HG03159 (cell line): ENCODE results near the gene DUSP9.
"Not testable (repeated sequence)": the region's sequence is repeated elsewhere in the genome, so short reads cannot be mapped to it uniquely, and the experiment has no call there.

ENCODE experiments used
- ATAC-seq: cut with Tn5 transposase; IDR thresholded peaks from one replicate; pipeline ENCODE4 v1.9.1; 2021; ENCODE audit warnings: mild to moderate bottlenecking, moderate library complexity; ENCODE audit not compliant: unreplicated experiment

Gene DUSP9, protein sequence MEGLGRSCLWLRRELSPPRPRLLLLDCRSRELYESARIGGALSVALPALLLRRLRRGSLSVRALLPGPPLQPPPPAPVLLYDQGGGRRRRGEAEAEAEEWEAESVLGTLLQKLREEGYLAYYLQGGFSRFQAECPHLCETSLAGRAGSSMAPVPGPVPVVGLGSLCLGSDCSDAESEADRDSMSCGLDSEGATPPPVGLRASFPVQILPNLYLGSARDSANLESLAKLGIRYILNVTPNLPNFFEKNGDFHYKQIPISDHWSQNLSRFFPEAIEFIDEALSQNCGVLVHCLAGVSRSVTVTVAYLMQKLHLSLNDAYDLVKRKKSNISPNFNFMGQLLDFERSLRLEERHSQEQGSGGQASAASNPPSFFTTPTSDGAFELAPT

DNA sequence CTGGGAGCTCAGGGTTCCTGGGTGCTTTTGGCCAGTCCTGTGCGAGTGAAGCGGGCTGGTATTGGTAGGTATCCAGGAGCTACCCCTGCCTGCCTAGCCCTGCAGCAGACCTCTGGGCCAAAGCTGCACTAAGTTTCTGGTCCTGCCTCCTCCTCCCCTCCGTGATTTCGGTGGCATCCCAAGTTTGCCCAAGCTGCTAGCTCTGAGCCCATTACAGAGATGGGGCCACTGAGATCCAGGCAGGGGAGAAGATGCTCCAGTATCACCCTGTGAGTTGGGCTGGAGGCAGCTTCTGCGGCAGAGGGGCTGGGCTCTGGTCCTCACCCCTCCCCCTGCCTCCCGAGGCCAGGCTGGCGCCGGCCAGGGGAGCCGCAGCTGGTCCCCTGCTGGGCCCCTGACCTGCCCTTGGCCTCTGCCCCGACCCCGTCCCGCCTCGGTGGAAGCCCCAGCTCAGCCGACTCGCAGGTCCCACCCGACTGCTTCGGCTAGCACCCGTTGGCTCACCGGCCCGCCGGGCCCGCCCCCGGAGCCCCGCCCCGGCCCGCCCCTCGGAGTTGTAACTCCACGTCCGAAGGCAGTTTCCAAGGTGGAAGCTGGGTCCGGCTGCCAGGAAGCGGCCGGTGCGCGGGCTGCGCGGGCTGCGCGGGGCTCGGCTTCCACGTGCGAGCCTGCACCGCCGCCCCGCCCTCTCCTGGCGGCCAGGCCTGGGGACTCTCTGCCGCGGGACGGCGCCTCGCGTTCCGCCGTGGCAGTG is at the start of gene DUSP9:
Gene DUSP9 (plus strand): TSS at position 584 of the 754 bp plus-strand sequence. CDS start 751 bp downstream, outside the sequence.
- ATAC-seq = no peak

DNA sequence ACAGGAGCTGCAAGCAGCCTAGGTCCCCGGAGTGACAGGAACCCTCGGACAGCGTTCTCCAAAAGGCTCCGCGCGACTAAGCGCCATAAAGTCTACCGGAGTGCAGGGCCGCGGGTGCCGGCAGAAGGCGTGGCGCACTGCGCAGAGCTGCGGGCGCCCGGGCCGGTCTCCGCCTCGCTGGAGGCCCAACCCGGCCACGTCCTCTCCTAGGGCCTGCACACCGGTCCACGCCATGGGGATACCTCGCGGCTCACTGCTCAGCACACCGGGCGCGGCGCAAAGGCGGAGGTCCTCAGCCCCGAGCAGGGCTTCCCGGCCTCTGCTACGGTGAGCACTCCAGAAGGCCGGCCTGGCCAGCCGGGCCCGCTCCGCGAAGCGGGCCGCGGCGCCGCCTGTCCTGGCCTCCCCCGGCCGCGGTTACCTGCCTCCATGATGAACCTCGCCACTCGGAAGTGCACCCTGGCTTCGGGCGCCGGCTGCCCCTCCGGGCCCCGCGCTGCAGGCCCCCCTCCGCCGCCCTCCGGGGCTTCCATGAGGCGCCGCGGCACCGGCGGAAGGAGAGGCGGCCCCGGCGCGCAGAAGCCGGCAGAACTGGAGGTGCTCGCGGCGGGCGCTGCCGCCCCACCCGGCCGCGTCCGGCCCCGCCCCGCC is 48.3 kb upstream of the DUSP9 start, which contains the start of gene CCNQ:
Gene CCNQ (minus strand): TSS at position 599 of the 651 bp plus-strand sequence. CDS start 66 bp downstream, at position 533.
- peak; percentile 42 for ATAC-seq

DNA sequence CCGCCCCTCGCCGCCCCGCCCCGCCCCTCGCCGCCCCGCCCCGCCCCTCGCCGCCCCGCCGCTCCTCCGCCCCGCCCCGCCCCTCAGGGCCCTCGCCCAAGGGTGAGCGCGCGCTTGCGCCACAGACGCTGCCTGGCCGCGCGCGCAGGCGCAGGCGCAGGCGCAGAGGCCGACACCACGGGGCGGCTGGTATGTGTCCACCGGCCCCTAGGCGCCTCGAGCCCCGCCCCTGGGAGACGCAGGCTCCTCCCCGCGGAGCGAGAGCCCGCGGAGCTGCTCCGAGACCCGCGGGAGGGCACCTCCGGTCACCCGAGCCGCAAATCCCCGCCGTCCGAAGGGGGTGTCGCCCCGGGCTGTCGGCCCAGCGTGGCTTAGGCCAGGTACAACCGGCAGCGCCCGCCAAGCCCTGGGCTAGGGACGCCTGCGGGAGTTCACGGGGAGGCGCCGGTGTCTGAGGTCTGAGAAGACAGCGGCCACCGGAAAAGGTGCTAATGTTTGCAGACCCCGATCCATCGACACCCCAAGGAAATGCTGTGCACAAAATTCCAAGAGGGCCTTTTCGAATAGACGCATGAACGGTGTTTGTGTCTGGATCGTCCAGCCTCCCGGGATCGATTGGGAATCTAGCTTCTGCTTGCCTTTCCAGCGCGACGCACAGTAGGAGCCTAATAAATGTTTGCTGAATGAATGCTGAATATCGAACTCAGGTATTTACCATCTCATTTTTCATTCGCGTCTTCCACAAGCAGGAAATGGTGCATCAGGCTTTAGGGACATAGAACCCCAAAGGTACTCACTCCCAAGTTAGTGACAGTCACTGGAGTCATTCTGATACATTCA is 47.6 kb upstream of the DUSP9 start:
- ATAC-seq = peak; percentile 78

DNA sequence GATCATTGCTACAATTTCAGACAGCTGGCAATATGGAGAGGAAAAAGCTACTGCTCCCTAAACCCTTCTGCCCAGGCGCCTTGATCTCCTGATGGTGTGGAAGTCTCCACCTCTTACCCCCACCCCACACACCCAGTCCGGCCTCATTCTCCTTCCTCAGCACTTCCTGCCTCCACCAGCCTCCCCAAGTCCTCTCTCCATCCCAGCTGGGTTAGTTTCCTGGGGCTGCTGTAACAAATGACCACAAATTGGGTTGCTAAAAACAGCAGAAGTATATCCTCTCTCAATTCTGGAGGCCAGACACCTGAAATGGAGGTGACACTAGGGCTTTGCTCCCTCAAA is 47.0 kb upstream of the DUSP9 start:
- ATAC-seq = no peak

DNA sequence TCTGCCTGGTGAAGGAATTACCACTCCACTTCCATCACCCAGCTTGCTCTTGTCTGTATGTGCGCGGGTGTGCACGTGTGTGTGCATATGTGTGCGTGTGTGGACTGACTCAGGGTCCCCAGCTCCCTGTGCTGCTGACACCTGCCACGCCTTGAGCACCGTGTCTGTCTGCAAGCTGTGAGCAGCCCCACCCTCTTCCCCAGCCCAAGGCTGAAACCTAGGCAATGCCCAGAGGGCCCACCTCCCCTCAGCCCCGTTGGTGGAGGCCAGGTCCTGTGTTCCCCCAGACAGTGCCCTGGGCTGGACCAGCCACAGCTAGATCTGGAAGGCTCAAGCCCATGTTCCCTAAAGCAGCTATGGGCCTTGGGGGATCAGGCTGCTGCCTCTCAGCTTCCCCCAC is 46.1 kb upstream of the DUSP9 start:
- ATAC-seq = no peak

GRCh38 chrX:153601511-153602110 is 45.4 kb upstream of the DUSP9 start:
- no peak for ATAC-seq

- no peak for ATAC-seq
Observed at GRCh38 chrX:153602601-153603000, 44.4 kb upstream of the DUSP9 start.

- no peak for ATAC-seq
Observed at GRCh38 chrX:153603131-153603656, 43.8 kb upstream of the DUSP9 start.

GRCh38 chrX:153604666-153605380 is 42.2 kb upstream of the DUSP9 start:
- not testable (repeated sequence) for ATAC-seq

- no peak for ATAC-seq
Observed at GRCh38 chrX:153606503-153606902, 40.5 kb upstream of the DUSP9 start.

GRCh38 chrX:153608376-153608775 is 38.6 kb upstream of the DUSP9 start:
- ATAC-seq = no peak

GRCh38 chrX:153608806-153609205 is 38.2 kb upstream of the DUSP9 start:
- no peak for ATAC-seq

DNA sequence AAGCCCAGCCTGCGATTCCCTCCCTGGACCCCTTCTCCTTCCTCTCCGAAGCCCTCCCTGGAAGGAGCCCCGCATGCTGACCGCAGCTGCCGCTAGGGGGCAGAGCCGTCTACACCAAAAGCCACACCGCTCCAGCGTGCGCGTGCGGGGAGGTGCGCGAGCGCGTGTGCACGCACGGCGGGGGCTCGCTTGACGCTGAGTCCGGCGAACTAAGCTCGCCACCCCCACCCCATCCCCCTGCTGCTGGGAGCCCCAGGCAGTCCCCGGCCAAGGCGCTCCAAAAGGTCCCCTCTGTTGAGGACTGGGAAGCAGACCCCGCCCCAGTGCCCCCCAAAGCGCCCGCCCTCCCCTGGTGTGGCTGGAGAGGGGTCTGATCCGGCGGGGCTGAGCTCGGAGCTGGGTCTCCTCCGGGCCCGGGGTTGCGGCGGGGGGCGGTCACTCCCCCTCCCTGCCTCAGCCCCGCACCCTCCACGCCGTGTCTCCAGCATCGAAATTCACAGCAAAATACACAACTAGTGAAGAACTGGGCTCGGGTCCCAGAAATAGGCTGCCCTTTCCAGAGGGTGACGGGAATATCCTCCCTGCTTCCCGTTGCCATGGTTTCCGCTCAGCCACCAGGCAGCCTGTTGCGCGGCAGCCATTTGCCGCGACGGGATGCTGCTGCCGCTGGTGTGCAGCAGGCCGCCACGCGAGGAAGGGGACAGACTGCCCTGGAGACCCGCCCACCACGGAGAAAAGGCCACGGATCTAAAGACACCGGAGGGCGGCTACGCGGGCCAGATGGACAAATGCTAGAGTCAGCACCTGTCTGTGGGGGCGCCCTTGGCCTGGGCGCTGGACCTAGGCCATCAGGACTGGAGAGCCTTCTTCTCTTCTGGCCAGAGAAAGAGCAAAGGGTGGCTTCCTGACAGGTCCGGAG is 36.8 kb upstream of the DUSP9 start:
- ATAC-seq = peak; percentile 68

- ATAC-seq = no peak
Observed at GRCh38 chrX:153610836-153611213, 36.2 kb upstream of the DUSP9 start.

GRCh38 chrX:153611298-153612095 is 35.5 kb upstream of the DUSP9 start:
- no peak for ATAC-seq

- no peak for ATAC-seq
Observed at GRCh38 chrX:153612413-153612812, 34.6 kb upstream of the DUSP9 start.

GRCh38 chrX:153614818-153615217 is 32.2 kb upstream of the DUSP9 start:
- no peak for ATAC-seq

DNA sequence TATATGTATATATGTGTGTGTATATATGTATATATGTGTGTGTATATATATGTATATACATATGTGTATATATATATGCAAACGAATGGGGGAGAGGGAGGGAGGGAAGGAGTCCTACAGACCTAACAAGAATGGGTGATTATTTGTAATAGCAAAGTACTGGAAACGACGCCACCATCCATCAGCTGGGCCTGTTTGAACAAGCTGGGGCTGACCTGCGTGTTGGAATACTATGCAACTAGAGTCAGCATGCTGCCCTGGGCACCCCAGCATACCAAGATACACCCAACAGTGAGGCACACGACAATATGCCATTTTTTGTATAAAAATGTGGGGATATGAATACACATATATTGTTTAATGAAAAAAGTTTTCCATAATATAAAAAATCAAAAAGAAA is 26.4 kb upstream of the DUSP9 start:
- ATAC-seq = no peak
